DOHH2 (cell line): ENCODE data around the gene TOMM22.

Experiments used
- H3F3A ChIP-seq: fragments of 200-600 bp; sonication (generic), shearing (Covaris generic); 2 replicates; pipeline ENCODE4 v1.6.0; 2016; ENCODE audit warnings: antibody characterized with exemption, mild to moderate bottlenecking; ENCODE audit not compliant: control insufficient read depth, insufficient read depth
- H3K27ac ChIP-seq: fragments of 200-600 bp; sonication (generic); 2 replicates; pipeline ENCODE4 v1.5.1; 2014; ENCODE audit warnings: low read depth, mild to moderate bottlenecking, low read length, moderate library complexity
- H3K27me3 ChIP-seq: fragments of 200-600 bp; sonication (generic); 2 replicates; pipeline ENCODE4 v1.6.1; 2014; ENCODE audit warnings: mild to moderate bottlenecking, low read length, mixed read lengths; ENCODE audit not compliant: control insufficient read depth
- H3K36me3 ChIP-seq: fragments of 200-600 bp; sonication (generic); 2 replicates; pipeline ENCODE4 v1.6.1; 2014; ENCODE audit warnings: mild to moderate bottlenecking, low read length, moderate library complexity, mixed read lengths; ENCODE audit not compliant: control insufficient read depth
- H3K4me1 ChIP-seq: fragments of 200-600 bp; sonication (generic); 2 replicates; pipeline ENCODE4 v1.6.1; 2014; ENCODE audit warnings: mild to moderate bottlenecking, low read length, mixed read lengths; ENCODE audit not compliant: control insufficient read depth
- H3K4me2 ChIP-seq: fragments of 200-600 bp; sonication (generic); 2 replicates; pipeline ENCODE4 v1.6.0; 2014; ENCODE audit warnings: mild to moderate bottlenecking, low read length, moderate library complexity
- H3K4me3 ChIP-seq: fragments of 200-600 bp; sonication (generic); 2 replicates; pipeline ENCODE4 v1.5.1; 2014; ENCODE audit warnings: mild to moderate bottlenecking, low read length, mixed read lengths
- H3K79me2 ChIP-seq: fragments of 200-600 bp; sonication (generic); 2 replicates; pipeline ENCODE4 v1.6.1; 2014; ENCODE audit warnings: mild to moderate bottlenecking, low read length, mixed read lengths; ENCODE audit not compliant: control insufficient read depth
- H3K9me2 ChIP-seq: fragments of 200-600 bp; sonication (generic); replicated peaks from 2 replicates; pipeline ENCODE4 v1.6.1; 2014; ENCODE audit warnings: mild to moderate bottlenecking, low read length, mixed read lengths; ENCODE audit not compliant: control insufficient read depth
- H3K9me3 ChIP-seq: fragments of 200-600 bp; sonication (generic); 2 replicates; pipeline ENCODE4 v1.6.1; 2014; ENCODE audit warnings: antibody characterized with exemption, low read length, mixed read lengths; ENCODE audit not compliant: control insufficient read depth, insufficient read depth
- H4K20me1 ChIP-seq: fragments of 200-600 bp; sonication (generic); 2 replicates; pipeline ENCODE4 v1.6.0; 2014; ENCODE audit warnings: low read depth, mild to moderate bottlenecking, antibody characterized with exemption, low read length, moderate library complexity; ENCODE audit not compliant: control insufficient read depth, insufficient read depth
- CTCF ChIP-seq: fragments of 200-600 bp; sonication (generic); IDR thresholded peaks from one replicate; pipeline ENCODE4 v1.5.1; 2014; ENCODE audit warnings: antibody characterized with exemption, mild to moderate bottlenecking, low read depth, low read length; ENCODE audit not compliant: poor library complexity, severe bottlenecking
- EZH2phosphoT487 ChIP-seq: fragments of 200-600 bp; sonication (generic); IDR thresholded peaks from 2 replicates; pipeline ENCODE4 v1.6.1; 2017; ENCODE audit warnings: borderline replicate concordance, mild to moderate bottlenecking, antibody characterized with exemption, low read length, moderate library complexity, mixed read lengths

TOMM22 gene

GRCh38 chr22:38718414-38718813 is 36.7 kb downstream of the TOMM22 start:
- H3K79me2 ChIP-seq = peaks cover 31% of the 10 kb centered on the region
- H3K9me2 ChIP-seq = no peaks in the 10 kb centered on the region
- H3K27me3 ChIP-seq = no peaks in the 10 kb centered on the region
- no peaks in the 10 kb centered on the region for H3K9me3 ChIP-seq
- H3K4me1 ChIP-seq = no peaks in the 10 kb centered on the region
- H3F3A ChIP-seq = no peaks in the 10 kb centered on the region
- no peak for TF ChIP-seq EZH2phosphoT487
- H3K27ac ChIP-seq = no peak overlapping the region
- peaks cover 59% of the 10 kb centered on the region for H3K36me3 ChIP-seq
- H4K20me1 ChIP-seq = peaks cover 3% of the 10 kb centered on the region; the same call in 1 of the 2 replicates
- no peak overlapping the region for H3K4me3 ChIP-seq
- no peak overlapping the region for H3K4me2 ChIP-seq

- no peak overlapping the region for H3K27ac ChIP-seq
- H3K4me2 ChIP-seq = no peak overlapping the region
- no peaks in the 10 kb centered on the region for H3K27me3 ChIP-seq
- TF ChIP-seq EZH2phosphoT487 = no peak
- no peak for TF ChIP-seq CTCF
- H3K79me2 ChIP-seq = peaks cover 23% of the 10 kb centered on the region
- no peaks in the 10 kb centered on the region for H4K20me1 ChIP-seq
- no peaks in the 10 kb centered on the region for H3F3A ChIP-seq
- no peak overlapping the region for H3K4me3 ChIP-seq
- H3K4me1 ChIP-seq = no peaks in the 10 kb centered on the region
- H3K36me3 ChIP-seq = peaks cover 65% of the 10 kb centered on the region
- no peaks in the 10 kb centered on the region for H3K9me3 ChIP-seq
- no peaks in the 10 kb centered on the region for H3K9me2 ChIP-seq
Measured at GRCh38 chr22:38719196-38719595, 37.4 kb downstream of the TOMM22 start.

- Histone ChIP-seq H3K9me2 (no peaks in the 10 kb centered on the region), H3K79me2 (peaks cover 12% of the 10 kb centered on the region), H3K9me3 (no peaks in the 10 kb centered on the region), H3K27me3 (no peaks in the 10 kb centered on the region), H3K4me2 (no peak overlapping the region), H4K20me1 (no peaks in the 10 kb centered on the region), H3K4me1 (no peaks in the 10 kb centered on the region), H3K4me3 (no peak overlapping the region), H3K36me3 (peaks cover 72% of the 10 kb centered on the region), H3K27ac (no peak overlapping the region), H3F3A (peaks cover 3% of the 10 kb centered on the region; the same call in 1 of the 2 replicates)
- TF ChIP-seq CTCF (no peak), EZH2phosphoT487 (no peak)
Measured at GRCh38 chr22:38720350-38720749, 38.6 kb downstream of the TOMM22 start.

GRCh38 chr22:38721551-38721950 is 39.8 kb downstream of the TOMM22 start:
- H3K9me2 ChIP-seq = no peaks in the 10 kb centered on the region
- no peaks in the 10 kb centered on the region for H3K4me1 ChIP-seq
- no peak overlapping the region for H3K27ac ChIP-seq
- no peak for TF ChIP-seq EZH2phosphoT487
- TF ChIP-seq CTCF = no peak
- no peaks in the 10 kb centered on the region for H3K27me3 ChIP-seq
- H3F3A ChIP-seq = peaks cover 3% of the 10 kb centered on the region; the same call in 1 of the 2 replicates
- H3K79me2 ChIP-seq = peaks cover under 1% of the 10 kb centered on the region; the same call in 1 of the 2 replicates
- H3K4me3 ChIP-seq = no peak overlapping the region
- H3K4me2 ChIP-seq = no peak overlapping the region
- H4K20me1 ChIP-seq = no peaks in the 10 kb centered on the region
- no peaks in the 10 kb centered on the region for H3K9me3 ChIP-seq
- peaks cover 72% of the 10 kb centered on the region for H3K36me3 ChIP-seq
